Endothelial cell of umbilical vein (primary cell): ENCODE results near the gene ANKRD12. TPM values are rescaled to one million over a fixed set of nuclear protein-coding genes. Genes with fewer than 3 reads are reported as not detected.

Experiments used
- BruUV-seq: library from RNA; stranded (reverse); fragments of 400-500 nt; replicated peaks from 2 replicates; lab custom pipeline; 2021; lab: Mats Ljungman, UMichigan
- CTCF ChIA-PET: fragments of 300-600, 350-600 bp; sonication (Branson Sonifier 250); formaldehyde crosslinking; loops from one replicate; lab custom pipeline; 2021; ENCODE audit warnings: antibody characterized with exemption, inconsistent platforms; lab: Charles Lee
- POLR2A ChIA-PET: fragments of 300-600, 350-600 bp; sonication (Branson Sonifier 250); formaldehyde crosslinking; loops from one replicate; lab custom pipeline; 2021; ENCODE audit warnings: antibody characterized with exemption, inconsistent platforms; lab: Charles Lee
- DNase-seq: peaks from one replicate; pipeline ENCODE4 v3.0.0-alpha.2; 2011; ENCODE audit warnings: low read depth, low spot score
- FAIRE-seq: peaks from 2 replicates; lab custom pipeline; 2011; peaks lifted over from hg19 to GRCh38; lab: Jason Lieb, UNC
- H2AFZ ChIP-seq: 2 replicates; pipeline ENCODE4 v1.6.0; 2012; ENCODE audit warnings: low read depth, low read length, control low read depth, inconsistent platforms
- H3K27ac ChIP-seq: 2 replicates; pipeline ENCODE4 v1.5.1; 2011; ENCODE audit warnings: low read depth, mild to moderate bottlenecking, control low read depth, low read length, moderate library complexity; ENCODE audit not compliant: insufficient read depth
- H3K27me3 ChIP-seq, 2 experiments: 2 replicates each; pipeline versions ENCODE4 v1.6.0 to v1.6.1; 2011; ENCODE audit warnings: low read length in 2 of 2, mixed read lengths in 1 of 2; ENCODE audit not compliant: control insufficient read depth in 2 of 2, insufficient read depth in 2 of 2
- H3K36me3 ChIP-seq, 2 experiments: 2 replicates in 1 of 2; 3 replicates in 1 of 2; pipeline ENCODE4 v1.5.1; 2011; ENCODE audit warnings: low read length in 2 of 2, mild to moderate bottlenecking in 1 of 2, moderate library complexity in 1 of 2; ENCODE audit not compliant: control insufficient read depth in 2 of 2, insufficient read depth in 2 of 2; ENCODE audit errors: extremely low read depth in 1 of 2
- H3K4me1 ChIP-seq: 3 replicates; pipeline ENCODE4 v1.5.1; 2011; ENCODE audit warnings: mild to moderate bottlenecking, low read length; ENCODE audit not compliant: control insufficient read depth, insufficient read depth; ENCODE audit errors: extremely low read depth
- H3K4me2 ChIP-seq: 2 replicates; pipeline ENCODE4 v1.6.1; 2011; ENCODE audit warnings: low read length, control low read depth, mixed read lengths; ENCODE audit not compliant: insufficient read depth
- H3K4me3 ChIP-seq, 3 experiments: fragments of 200-600 bp in 1 of 3; sonication (generic), shearing (Covaris generic) in 1 of 3; replicated peaks in 1 of 3; 2 replicates each; pipeline ENCODE4 v1.5.1; 2011 to 2016; ENCODE audit warnings: control low read depth in 3 of 3, low read length in 3 of 3, mild to moderate bottlenecking in 2 of 3, inconsistent platforms in 1 of 3, low read depth in 1 of 3, moderate library complexity in 1 of 3; ENCODE audit not compliant: insufficient read depth in 1 of 3
- H3K79me2 ChIP-seq: 2 replicates; pipeline ENCODE4 v1.6.0; 2012; ENCODE audit warnings: low read length, inconsistent platforms; ENCODE audit not compliant: control insufficient read depth, insufficient read depth
- H3K9ac ChIP-seq: replicated peaks from 2 replicates; pipeline ENCODE3; 2011; ENCODE audit warnings: low read length, control low read depth; ENCODE audit not compliant: insufficient read depth; ENCODE audit errors: extremely low read depth
- H3K9me1 ChIP-seq: replicated peaks from 3 replicates; pipeline ENCODE4 v1.6.0; 2011; ENCODE audit warnings: mild to moderate bottlenecking, low read length; ENCODE audit not compliant: control insufficient read depth, insufficient read depth; ENCODE audit errors: extremely low read depth
- H3K9me3 ChIP-seq: replicated peaks from 2 replicates; pipeline ENCODE4 v1.5.1; 2012; ENCODE audit warnings: low read length, inconsistent platforms; ENCODE audit not compliant: control insufficient read depth, insufficient read depth
- H4K20me1 ChIP-seq: replicated peaks from 2 replicates; pipeline ENCODE3; 2011; ENCODE audit warnings: mild to moderate bottlenecking, low read length; ENCODE audit not compliant: control insufficient read depth, insufficient read depth; ENCODE audit errors: extremely low read depth
- EZH2 ChIP-seq: IDR thresholded peaks from 2 replicates; pipeline ENCODE4 v1.6.1; 2012; ENCODE audit warnings: borderline replicate concordance, low read depth, mild to moderate bottlenecking, moderate library complexity, low read length, inconsistent platforms; ENCODE audit not compliant: severe bottlenecking
- FOS ChIP-seq: IDR thresholded peaks from 2 replicates; pipeline ENCODE4 v1.6.1; 2011; ENCODE audit warnings: mild to moderate bottlenecking, low read length, moderate library complexity, borderline replicate concordance; ENCODE audit not compliant: insufficient read depth
- GATA2 ChIP-seq: IDR thresholded peaks from 2 replicates; pipeline ENCODE4 v1.7.0; 2011; ENCODE audit warnings: low read depth, mild to moderate bottlenecking, moderate library complexity, mixed read lengths, low read length; ENCODE audit not compliant: insufficient read length, insufficient read depth
- JUN ChIP-seq: IDR thresholded peaks from 2 replicates; pipeline ENCODE4 v1.6.1; 2011; ENCODE audit warnings: borderline replicate concordance, low read depth; ENCODE audit not compliant: insufficient read length, insufficient read depth
- MYC ChIP-seq: IDR thresholded peaks from one replicate; pipeline ENCODE4 v1.6.1; 2011; ENCODE audit warnings: mild to moderate bottlenecking, low read depth, low read length
- POLR2A ChIP-seq: IDR thresholded peaks from 2 replicates; pipeline ENCODE4 v1.6.1; 2012; ENCODE audit warnings: low read depth, mild to moderate bottlenecking, control low read depth, low read length
- POLR2AphosphoS5 ChIP-seq: IDR thresholded peaks from 2 replicates; pipeline ENCODE4 v1.6.1; 2012; ENCODE audit warnings: low read depth, mild to moderate bottlenecking, control low read depth, low read length, moderate library complexity; ENCODE audit not compliant: insufficient read depth
- dilution Hi-C: fragments of 300-500 bp; cut with MboI; formaldehyde crosslinking; loops from one replicate; pipeline ENCODE4 v1.15.0; 2019; ENCODE audit warnings: low sequenced_read_pairs; ENCODE audit not compliant: extremely low pct_ligation_motif_present
- intact Hi-C: fragments of 100-400 bp; cut with micrococcal nuclease; formaldehyde crosslinking; loops from one replicate; pipeline ENCODE4 v1.10.0; 2022
- polyA plus RNA-seq, 4 experiments: library from polyadenylated mRNA; depleted of rRNA in 3 of 4; stranded (reverse) in 3 of 4; unstranded in 1 of 4; fragments of >200 nt; gene quantifications; 2 replicates each; pipeline versions ENCODE4 v1.2.1 to v1.2.3, GENCODE V29; 2011 to 2012; ENCODE audit warnings: missing spikeins in 1 of 4
- total RNA-seq: library from RNA; stranded (reverse); gene quantifications from 2 replicates; pipeline ENCODE4 v1.2.3, GENCODE V29; 2021
- TF ChIP-seq, protein P1 (sequence below), 2 donors: IDR thresholded peaks; 1 replicate in 1 of 2; 2 replicates in 1 of 2; pipeline ENCODE4 v1.5.1; 2011; ENCODE audit warnings: low read length in 2 of 2, mild to moderate bottlenecking in 2 of 2, moderate library complexity in 2 of 2, control low read depth in 1 of 2, inconsistent platforms in 1 of 2, low read depth in 1 of 2; ENCODE audit not compliant: insufficient read depth in 1 of 2; ENCODE audit errors: extremely low read depth in 1 of 2
- TF ChIP-seq, protein P2 (sequence below): IDR thresholded peaks from 2 replicates; pipeline ENCODE4 v1.6.1; 2011; ENCODE audit not compliant: insufficient read depth, insufficient read length

The ANKRD12 gene
- total and polyA plus RNA-seq, 2 donors (not counting 3 experiments of a cell fraction or from before 2014, with no cell fraction given) = 1.5 to 25.4 TPM

DNA sequence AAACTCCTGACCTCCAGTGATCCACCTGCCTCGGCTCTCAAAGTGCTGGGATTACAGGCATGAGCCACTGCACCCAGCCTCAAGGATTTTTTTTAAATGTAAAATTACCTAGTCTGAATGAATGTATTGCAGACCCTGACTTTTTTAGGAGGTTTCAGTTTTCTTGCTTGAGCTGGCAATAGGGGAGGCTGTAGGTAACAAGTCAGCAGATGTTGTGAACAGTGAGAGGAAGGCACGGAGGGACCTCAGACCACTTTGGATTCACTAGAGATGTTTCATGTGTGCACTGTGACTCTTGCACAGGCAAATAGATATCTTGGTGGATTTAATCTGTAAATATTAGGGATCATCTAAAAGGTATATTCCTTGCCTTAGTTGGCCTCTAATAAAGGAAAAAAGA is 27.7 kb upstream of the ANKRD12 start:
- POLR2A ChIA-PET = interaction anchor here (1.6 kb wide), 1 partner anchor 28 kb away, joined by 3 read pairs; the partner anchor contains the start of gene ANKRD12
- DNase-seq = no peak
- no peaks in the 10 kb centered on the region for H3K9me3 ChIP-seq
- H3K36me3 ChIP-seq = peaks cover 0 to 2% of the 10 kb centered on the region in 2 experiments
- peaks cover 33% of the 10 kb centered on the region for H3K4me1 ChIP-seq
- FAIRE-seq = no peak
- no peaks in the 10 kb centered on the region for H3K9me1 ChIP-seq
- H3K27ac ChIP-seq = no peak overlapping the region
- intact Hi-C loops (no loop called here), dilution Hi-C loops (no loop called here)
- no TSS peak for BruUV-seq
- H3K27me3 ChIP-seq = no peaks in the 10 kb centered on the region
- H4K20me1 ChIP-seq = peaks cover 6% of the 10 kb centered on the region
- no peak overlapping the region for H3K4me3 ChIP-seq
- no peak overlapping the region for H3K4me2 ChIP-seq
- TF ChIP-seq, protein P1, sequence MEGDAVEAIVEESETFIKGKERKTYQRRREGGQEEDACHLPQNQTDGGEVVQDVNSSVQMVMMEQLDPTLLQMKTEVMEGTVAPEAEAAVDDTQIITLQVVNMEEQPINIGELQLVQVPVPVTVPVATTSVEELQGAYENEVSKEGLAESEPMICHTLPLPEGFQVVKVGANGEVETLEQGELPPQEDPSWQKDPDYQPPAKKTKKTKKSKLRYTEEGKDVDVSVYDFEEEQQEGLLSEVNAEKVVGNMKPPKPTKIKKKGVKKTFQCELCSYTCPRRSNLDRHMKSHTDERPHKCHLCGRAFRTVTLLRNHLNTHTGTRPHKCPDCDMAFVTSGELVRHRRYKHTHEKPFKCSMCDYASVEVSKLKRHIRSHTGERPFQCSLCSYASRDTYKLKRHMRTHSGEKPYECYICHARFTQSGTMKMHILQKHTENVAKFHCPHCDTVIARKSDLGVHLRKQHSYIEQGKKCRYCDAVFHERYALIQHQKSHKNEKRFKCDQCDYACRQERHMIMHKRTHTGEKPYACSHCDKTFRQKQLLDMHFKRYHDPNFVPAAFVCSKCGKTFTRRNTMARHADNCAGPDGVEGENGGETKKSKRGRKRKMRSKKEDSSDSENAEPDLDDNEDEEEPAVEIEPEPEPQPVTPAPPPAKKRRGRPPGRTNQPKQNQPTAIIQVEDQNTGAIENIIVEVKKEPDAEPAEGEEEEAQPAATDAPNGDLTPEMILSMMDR (IDR thresholded peaks at IDR 0.05; ENCODE audit: extremely low read depth in 1 of 2, insufficient read depth in 1 of 2, low read depth in 1 of 2, low read length in 2 of 2) = no peak
- TF ChIP-seq FOS (no peak), MYC (no peak), POLR2AphosphoS5 (no peak), POLR2A (no peak), GATA2 (no peak), EZH2 (no peak), JUN (no peak)
- TF ChIP-seq, protein P2, sequence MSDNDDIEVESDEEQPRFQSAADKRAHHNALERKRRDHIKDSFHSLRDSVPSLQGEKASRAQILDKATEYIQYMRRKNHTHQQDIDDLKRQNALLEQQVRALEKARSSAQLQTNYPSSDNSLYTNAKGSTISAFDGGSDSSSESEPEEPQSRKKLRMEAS = no peak
- peaks cover 100% of the 10 kb centered on the region for H3K79me2 ChIP-seq
- H3K9ac ChIP-seq = no peak overlapping the region
- CTCF ChIA-PET = interaction anchor here (1.0 to 1.9 kb wide), 4 partner anchors 9 to 408 kb away, joined by 3 to 7 read pairs (median 4); no protein-coding TSS in a partner anchor
- no peak overlapping the region for H2AFZ ChIP-seq
